ENCODE measurements around the gene GNAI3.
A peak's percentile ranks its signal among the peaks of the same experiment; 100 is the strongest.

GNAI3 gene

DNA sequence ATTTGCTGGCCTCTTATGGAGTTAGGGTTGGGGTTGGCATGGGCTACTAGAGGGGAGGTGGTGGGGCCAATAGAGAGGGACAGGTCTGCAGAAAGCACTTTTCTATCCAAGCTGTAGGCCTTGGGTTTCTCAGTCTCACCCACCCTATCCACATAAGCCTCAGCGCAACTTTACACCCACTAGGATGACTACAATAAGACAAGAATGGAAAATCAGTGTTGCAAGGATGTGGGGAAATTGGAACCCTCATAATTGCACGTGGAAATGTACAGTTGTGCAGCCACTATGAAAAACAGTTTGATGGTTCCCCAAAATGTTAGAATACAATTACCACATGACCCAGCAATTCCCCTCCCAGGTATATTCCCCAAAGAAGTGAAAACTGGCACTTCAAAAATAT lies 93.4 kb downstream of the GNAI3 start:
- H3K79me2 ChIP-seq (ENCODE audit: insufficient read depth, low read length): no peaks in the 10 kb centered on the region
- no peak overlapping the region for H3K4me2 ChIP-seq (ENCODE audit: insufficient read depth, low read length)
- no peak overlapping the region for H2AFZ ChIP-seq (ENCODE audit: low read depth, low read length)
- H3K27ac ChIP-seq (ENCODE audit: low read length): no peak overlapping the region
- no peaks in the 10 kb centered on the region for H3K36me3 ChIP-seq (ENCODE audit: insufficient read depth, low read length)
- H3K9ac ChIP-seq (ENCODE audit: low read depth, low read length): no peak overlapping the region
- DNase-seq (no peak), ATAC-seq (ENCODE audit: insufficient read depth, low read depth) (no peak)
- no peaks in the 10 kb centered on the region for H3K27me3 ChIP-seq (ENCODE audit: insufficient read depth, low read length, poor library complexity)
- TF ChIP-seq, protein P1, sequence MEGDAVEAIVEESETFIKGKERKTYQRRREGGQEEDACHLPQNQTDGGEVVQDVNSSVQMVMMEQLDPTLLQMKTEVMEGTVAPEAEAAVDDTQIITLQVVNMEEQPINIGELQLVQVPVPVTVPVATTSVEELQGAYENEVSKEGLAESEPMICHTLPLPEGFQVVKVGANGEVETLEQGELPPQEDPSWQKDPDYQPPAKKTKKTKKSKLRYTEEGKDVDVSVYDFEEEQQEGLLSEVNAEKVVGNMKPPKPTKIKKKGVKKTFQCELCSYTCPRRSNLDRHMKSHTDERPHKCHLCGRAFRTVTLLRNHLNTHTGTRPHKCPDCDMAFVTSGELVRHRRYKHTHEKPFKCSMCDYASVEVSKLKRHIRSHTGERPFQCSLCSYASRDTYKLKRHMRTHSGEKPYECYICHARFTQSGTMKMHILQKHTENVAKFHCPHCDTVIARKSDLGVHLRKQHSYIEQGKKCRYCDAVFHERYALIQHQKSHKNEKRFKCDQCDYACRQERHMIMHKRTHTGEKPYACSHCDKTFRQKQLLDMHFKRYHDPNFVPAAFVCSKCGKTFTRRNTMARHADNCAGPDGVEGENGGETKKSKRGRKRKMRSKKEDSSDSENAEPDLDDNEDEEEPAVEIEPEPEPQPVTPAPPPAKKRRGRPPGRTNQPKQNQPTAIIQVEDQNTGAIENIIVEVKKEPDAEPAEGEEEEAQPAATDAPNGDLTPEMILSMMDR (IDR thresholded peaks at IDR 0.05; ENCODE audit: borderline replicate concordance, extremely low read depth, low read length, poor library complexity, severe bottlenecking): no peak
- TF ChIP-seq EZH2 (IDR thresholded peaks at IDR 0.05; ENCODE audit: borderline replicate concordance, low read depth, low read length, severe bottlenecking): no peak
- H4K20me1 ChIP-seq (ENCODE audit: insufficient read depth, low read length): no peaks in the 10 kb centered on the region
- H3K9me3 ChIP-seq (ENCODE audit: insufficient read depth, low read length, severe bottlenecking): no peaks in the 10 kb centered on the region
- no peak overlapping the region for H3K4me3 ChIP-seq (ENCODE audit: low read depth in 1 of 2, low read length in 2 of 2)
- peaks cover 2% of the 10 kb centered on the region for H3K4me1 ChIP-seq (ENCODE audit: insufficient read depth, low read length)

DNA sequence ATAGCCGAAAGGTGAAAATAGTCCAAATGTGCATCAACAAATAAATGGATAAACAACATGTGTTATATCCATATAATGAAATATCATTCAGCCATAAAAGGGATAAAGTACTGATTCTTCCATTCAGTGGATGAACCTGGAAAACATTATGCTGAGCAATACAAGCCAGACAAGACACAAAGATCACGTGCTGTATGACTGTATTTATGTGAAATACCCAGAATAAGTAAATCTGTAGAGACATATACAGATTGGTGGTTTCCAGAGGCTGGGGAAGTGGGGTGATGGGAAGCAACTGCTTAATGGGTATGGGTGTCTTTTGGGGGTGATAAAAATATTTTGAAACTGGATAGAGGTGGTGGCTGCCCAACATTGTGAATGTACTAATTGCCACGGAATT lies 94.2 kb downstream of the GNAI3 start:
- DNase-seq (no peak), ATAC-seq (ENCODE audit: insufficient read depth, low read depth) (no peak)
- H3K4me1 ChIP-seq (ENCODE audit: insufficient read depth, low read length): peaks cover 2% of the 10 kb centered on the region
- no peaks in the 10 kb centered on the region for H3K27me3 ChIP-seq (ENCODE audit: insufficient read depth, low read length, poor library complexity)
- H4K20me1 ChIP-seq (ENCODE audit: insufficient read depth, low read length): no peaks in the 10 kb centered on the region
- H3K9me3 ChIP-seq (ENCODE audit: insufficient read depth, low read length, severe bottlenecking): no peaks in the 10 kb centered on the region
- H3K9ac ChIP-seq (ENCODE audit: low read depth, low read length): no peak overlapping the region
- H3K36me3 ChIP-seq (ENCODE audit: insufficient read depth, low read length): no peaks in the 10 kb centered on the region
- no peak overlapping the region for H3K27ac ChIP-seq (ENCODE audit: low read length)
- no peak for TF ChIP-seq EZH2 (IDR thresholded peaks at IDR 0.05; ENCODE audit: borderline replicate concordance, low read depth, low read length, severe bottlenecking)
- TF ChIP-seq, protein P1 (IDR thresholded peaks at IDR 0.05; ENCODE audit: borderline replicate concordance, extremely low read depth, low read length, poor library complexity, severe bottlenecking): no peak
- H3K79me2 ChIP-seq (ENCODE audit: insufficient read depth, low read length): no peaks in the 10 kb centered on the region
- H3K4me3 ChIP-seq (ENCODE audit: low read depth in 1 of 2, low read length in 2 of 2): no peak overlapping the region
- H3K4me2 ChIP-seq (ENCODE audit: insufficient read depth, low read length): no peak overlapping the region
- no peak overlapping the region for H2AFZ ChIP-seq (ENCODE audit: low read depth, low read length)

DNA sequence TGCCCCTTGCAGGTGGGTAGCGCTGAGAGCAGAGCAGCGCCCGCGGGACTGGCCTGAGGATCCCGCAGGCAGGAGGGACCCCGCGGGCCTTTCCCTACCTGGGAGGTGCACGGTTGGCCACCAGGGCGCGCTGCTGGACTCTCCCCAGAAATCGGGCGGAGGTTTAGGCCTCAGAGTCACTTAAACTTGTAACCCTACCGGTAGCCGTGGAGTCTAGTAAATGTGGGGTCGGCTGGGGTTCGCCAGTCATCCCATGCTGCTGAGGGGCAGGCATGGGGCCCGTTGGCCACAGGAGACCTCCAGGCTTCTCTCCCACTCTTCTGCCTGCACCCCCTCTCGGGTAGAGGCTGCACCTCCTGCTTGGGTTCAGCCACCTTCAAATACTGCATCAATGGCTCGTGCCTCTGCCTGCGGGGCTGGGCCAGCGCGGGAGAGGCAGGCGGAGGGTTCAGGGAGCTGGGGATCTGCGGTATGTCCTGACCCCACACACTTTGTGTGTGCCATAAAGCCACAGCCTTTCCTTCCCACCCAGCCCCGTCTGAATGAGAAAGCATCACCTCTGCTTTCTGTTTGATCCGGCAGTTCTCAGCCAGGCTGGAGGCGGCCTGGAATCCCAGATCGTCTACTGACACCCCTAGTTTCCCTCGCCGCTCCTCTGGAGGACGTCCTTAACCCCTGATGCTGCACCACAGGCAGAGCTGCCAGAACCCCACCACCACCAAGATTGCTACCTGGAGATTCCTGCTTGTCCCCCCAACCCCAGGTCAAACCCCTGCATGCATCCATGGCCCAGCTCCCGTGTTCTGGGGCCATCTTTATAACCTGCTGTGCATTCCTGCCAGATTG lies 95.2 kb downstream of the GNAI3 start:
- Histone ChIP-seq H4K20me1 (ENCODE audit: insufficient read depth, low read length) (no peaks in the 10 kb centered on the region), H3K27me3 (ENCODE audit: insufficient read depth, low read length, poor library complexity) (no peaks in the 10 kb centered on the region), H3K9ac (ENCODE audit: low read depth, low read length) (no peak overlapping the region), H3K4me3 (ENCODE audit: low read depth in 1 of 2, low read length in 2 of 2) (no peak overlapping the region), H3K4me1 (ENCODE audit: insufficient read depth, low read length) (peaks cover 2% of the 10 kb centered on the region), H3K4me2 (ENCODE audit: insufficient read depth, low read length) (no peak overlapping the region), H3K36me3 (ENCODE audit: insufficient read depth, low read length) (no peaks in the 10 kb centered on the region), H3K9me3 (ENCODE audit: insufficient read depth, low read length, severe bottlenecking) (no peaks in the 10 kb centered on the region), H3K79me2 (ENCODE audit: insufficient read depth, low read length) (no peaks in the 10 kb centered on the region), H2AFZ (ENCODE audit: low read depth, low read length) (peak overlapping the region; percentile 65; the same call in 1 of the 2 replicates), H3K27ac (ENCODE audit: low read length) (no peak overlapping the region)
- ATAC-seq (ENCODE audit: insufficient read depth, low read depth) (peak; percentile 82), DNase-seq (peak; percentile 72)
- no peak for TF ChIP-seq EZH2 (IDR thresholded peaks at IDR 0.05; ENCODE audit: borderline replicate concordance, low read depth, low read length, severe bottlenecking)
- TF ChIP-seq, protein P1 (IDR thresholded peaks at IDR 0.05; ENCODE audit: borderline replicate concordance, extremely low read depth, low read length, poor library complexity, severe bottlenecking): peak; percentile 79

All from DND-41 (cell line).